IMR-90 (cell line): Measurements from ENCODE around the gene ADAM15. TPM values are rescaled to one million over a fixed set of nuclear protein-coding genes. Genes with fewer than 3 reads are reported as not detected.

Source experiments
- polyA plus RNA-seq, 3 experiments: library from polyadenylated mRNA; depleted of rRNA; stranded (reverse); fragments of >200 nt; gene quantifications; 2 replicates each; pipeline ENCODE4 v1.2.3, GENCODE V29; 2012; ENCODE audit warnings: low replicate concordance in 1 of 3
- total RNA-seq: library from RNA; depleted of rRNA; stranded (reverse); fragments of >200 nt; gene quantifications from 2 replicates; pipeline ENCODE4 v1.2.3, GENCODE V29; 2012; rRNA removed

Gene ADAM15
- total and polyA plus RNA-seq, 2 of the 4 experiments (the other 2 are of a cell fraction), result 25.6 to 52.4 TPM

Other genes with a start within 250 kb of the ADAM15 start
- not detected in 2 replicates for gene KCNN3, start 181.0 kb upstream of the ADAM15 start, total RNA-seq
- 0.02 and 0.07 TPM in 2 replicates for gene KCNN3, start 181.0 kb upstream of the ADAM15 start, polyA plus RNA-seq (2012; rRNA removed)
- gene PMVK, start 114.6 kb upstream of the ADAM15 start, total RNA-seq, result 7.2 and 9.0 TPM in 2 replicates
- gene PMVK, start 114.6 kb upstream of the ADAM15 start, polyA plus RNA-seq (2012; rRNA removed), result 28.1 and 31.8 TPM in 2 replicates
- 24.2 and 28.3 TPM in 2 replicates for gene PBXIP1, start 95.2 kb upstream of the ADAM15 start, total RNA-seq
- gene PBXIP1, start 95.2 kb upstream of the ADAM15 start, polyA plus RNA-seq (2012; rRNA removed), result 40.5 and 44.2 TPM in 2 replicates
- 5.3 and 5.4 TPM in 2 replicates for gene PYGO2, start 89.5 kb upstream of the ADAM15 start, total RNA-seq
- 12.3 and 14.8 TPM in 2 replicates for gene PYGO2, start 89.5 kb upstream of the ADAM15 start, polyA plus RNA-seq (2012; rRNA removed)
- gene SHC1, start 80.6 kb upstream of the ADAM15 start, total RNA-seq, result 291 and 355 TPM in 2 replicates
- 337 and 352 TPM in 2 replicates for gene SHC1, start 80.6 kb upstream of the ADAM15 start, polyA plus RNA-seq (2012; rRNA removed)
- gene CKS1B, start 76.6 kb upstream of the ADAM15 start, total RNA-seq, result 129 and 140 TPM in 2 replicates
- gene CKS1B, start 76.6 kb upstream of the ADAM15 start, polyA plus RNA-seq (2012; rRNA removed), result 195 and 272 TPM in 2 replicates
- gene FLAD1, start 68.0 kb upstream of the ADAM15 start, total RNA-seq, result 19.7 and 26.3 TPM in 2 replicates
- gene FLAD1, start 68.0 kb upstream of the ADAM15 start, polyA plus RNA-seq (2012; rRNA removed), result 37.3 and 39.9 TPM in 2 replicates
- not detected in 2 replicates for gene LENEP, start 57.7 kb upstream of the ADAM15 start, total RNA-seq
- not detected in 2 replicates for gene LENEP, start 57.7 kb upstream of the ADAM15 start, polyA plus RNA-seq (2012; rRNA removed)
- 7.2 and 7.7 TPM in 2 replicates for gene ZBTB7B, start 48.5 kb upstream of the ADAM15 start, total RNA-seq
- gene ZBTB7B, start 48.5 kb upstream of the ADAM15 start, polyA plus RNA-seq (2012; rRNA removed), result 17.4 and 22.4 TPM in 2 replicates
- not detected in 2 replicates for gene DCST2, start 17.5 kb upstream of the ADAM15 start, total RNA-seq
- 0.14 and 0.30 TPM in 2 replicates for gene DCST2, start 17.5 kb upstream of the ADAM15 start, polyA plus RNA-seq (2012; rRNA removed)
- not detected in 2 replicates for gene DCST1, start 17.5 kb upstream of the ADAM15 start, total RNA-seq
- not detected in 2 replicates for gene DCST1, start 17.5 kb upstream of the ADAM15 start, polyA plus RNA-seq (2012; rRNA removed)
- 3.3 and 3.8 TPM in 2 replicates for gene EFNA4, start 12.4 kb downstream of the ADAM15 start, total RNA-seq
- 11.8 and 16.3 TPM in 2 replicates for gene EFNA4, start 12.4 kb downstream of the ADAM15 start, polyA plus RNA-seq (2012; rRNA removed)
- gene EFNA3, start 27.5 kb downstream of the ADAM15 start, total RNA-seq, result 0.56 and 0.72 TPM in 2 replicates
- 1.6 TPM in 2 replicates for gene EFNA3, start 27.5 kb downstream of the ADAM15 start, polyA plus RNA-seq (2012; rRNA removed)
- 0.28 and 0.90 TPM in 2 replicates for gene EFNA1, start 76.6 kb downstream of the ADAM15 start, total RNA-seq
- 1.4 and 1.6 TPM in 2 replicates for gene EFNA1, start 76.6 kb downstream of the ADAM15 start, polyA plus RNA-seq (2012; rRNA removed)
- gene SLC50A1, start 84.5 kb downstream of the ADAM15 start, total RNA-seq, result 20.6 and 21.1 TPM in 2 replicates
- 19.5 and 20.8 TPM in 2 replicates for gene SLC50A1, start 84.5 kb downstream of the ADAM15 start, polyA plus RNA-seq (2012; rRNA removed)
- 29.0 and 30.6 TPM in 2 replicates for gene DPM3, start 89.2 kb downstream of the ADAM15 start, total RNA-seq
- gene DPM3, start 89.2 kb downstream of the ADAM15 start, polyA plus RNA-seq (2012; rRNA removed), result 129 and 138 TPM in 2 replicates
- gene KRTCAP2, start 122.0 kb downstream of the ADAM15 start, total RNA-seq, result 76.1 and 76.7 TPM in 2 replicates
- 189 and 232 TPM in 2 replicates for gene KRTCAP2, start 122.0 kb downstream of the ADAM15 start, polyA plus RNA-seq (2012; rRNA removed)
- gene TRIM46, start 122.5 kb downstream of the ADAM15 start, total RNA-seq, result 2.3 and 2.5 TPM in 2 replicates
- gene TRIM46, start 122.5 kb downstream of the ADAM15 start, polyA plus RNA-seq (2012; rRNA removed), result 6.2 and 6.9 TPM in 2 replicates
- 13.1 and 15.1 TPM in 2 replicates for gene THBS3, start 156.6 kb downstream of the ADAM15 start, total RNA-seq
- gene THBS3, start 156.6 kb downstream of the ADAM15 start, polyA plus RNA-seq (2012; rRNA removed), result 28.3 and 30.4 TPM in 2 replicates
- gene MTX1, start 157.4 kb downstream of the ADAM15 start, total RNA-seq, result 51.4 and 67.2 TPM in 2 replicates
- gene MTX1, start 157.4 kb downstream of the ADAM15 start, polyA plus RNA-seq (2012; rRNA removed), result 73.7 and 73.9 TPM in 2 replicates
- 1.4 TPM in 2 replicates for gene ENTREP3, start 204.2 kb downstream of the ADAM15 start, total RNA-seq
- gene ENTREP3, start 204.2 kb downstream of the ADAM15 start, polyA plus RNA-seq (2012; rRNA removed), result 23.8 and 27.9 TPM in 2 replicates
- 29.2 and 30.5 TPM in 2 replicates for gene SCAMP3, start 211.0 kb downstream of the ADAM15 start, total RNA-seq
- gene SCAMP3, start 211.0 kb downstream of the ADAM15 start, polyA plus RNA-seq (2012; rRNA removed), result 118 and 144 TPM in 2 replicates
- 19.2 and 19.7 TPM in 2 replicates for gene CLK2, start 222.2 kb downstream of the ADAM15 start, total RNA-seq
- 53.0 and 61.2 TPM in 2 replicates for gene CLK2, start 222.2 kb downstream of the ADAM15 start, polyA plus RNA-seq (2012; rRNA removed)
- 0.36 and 0.83 TPM in 2 replicates for gene HCN3, start 226.1 kb downstream of the ADAM15 start, total RNA-seq
- gene HCN3, start 226.1 kb downstream of the ADAM15 start, polyA plus RNA-seq (2012; rRNA removed), result 2.7 and 2.9 TPM in 2 replicates